Measurements from ENCODE around the gene MRPL3. TPM values are rescaled to one million over a fixed set of nuclear protein-coding genes. Genes with fewer than 3 reads are reported as not detected.

Gene MRPL3
- polyA plus RNA-seq, 1 donor = 121 TPM

GRCh38 chr3:131421301-131421700, 81.5 kb downstream of the MRPL3 start:
- no peak for DNase-seq

DNA sequence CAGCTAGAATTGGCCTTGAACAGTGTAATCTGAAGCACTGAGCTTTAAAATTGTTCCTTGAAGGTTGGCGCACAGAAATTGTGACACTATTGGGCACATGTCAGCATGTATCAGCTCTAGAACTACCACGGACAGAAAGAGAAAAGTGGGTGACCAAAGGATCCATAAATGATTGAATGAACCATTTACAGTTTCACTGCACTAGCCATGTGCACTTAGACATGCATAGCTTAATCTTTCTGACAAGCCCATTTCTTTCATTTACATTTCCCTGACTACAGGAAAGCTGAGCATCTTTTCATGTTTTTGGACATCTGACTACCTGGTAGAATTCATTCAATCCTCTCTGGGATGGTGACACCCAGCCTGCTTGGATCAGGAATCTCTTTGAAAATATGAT, 85.0 kb downstream of the MRPL3 start:
- no peak for DNase-seq

Other genes with a start within 250 kb of the MRPL3 start
- gene NUDT16, start 121.2 kb downstream of the MRPL3 start, polyA plus RNA-seq (ENCODE audit: insufficient read length) = 45.3 TPM

Data from left kidney (tissue), 2 donors.